NT2/D1 (cell line): ENCODE data around the gene ZNF358.

Experiments
- DNase-seq: peaks from one replicate; pipeline ENCODE4 v3.0.0-alpha.2; 2011; ENCODE audit warnings: low read depth, low spot score
- H3K27me3 ChIP-seq: 2 replicates; pipeline ENCODE4 v1.6.0; 2011; ENCODE audit warnings: mild to moderate bottlenecking; ENCODE audit not compliant: insufficient read length, insufficient read depth
- H3K36me3 ChIP-seq: 2 replicates; pipeline ENCODE4 v1.6.1; 2011; ENCODE audit warnings: mild to moderate bottlenecking, low read length, mixed read lengths; ENCODE audit not compliant: insufficient read depth, insufficient read length
- H3K4me1 ChIP-seq: 2 replicates; pipeline ENCODE4 v1.5.1; 2011; ENCODE audit not compliant: insufficient read depth, insufficient read length
- H3K4me3 ChIP-seq: 2 replicates; pipeline ENCODE4 v1.5.1; 2011; ENCODE audit warnings: low read depth; ENCODE audit not compliant: insufficient read length
- H3K9ac ChIP-seq: 2 replicates; pipeline ENCODE4 v1.6.0; 2011; ENCODE audit warnings: low read depth; ENCODE audit not compliant: insufficient read length
- H3K9me3 ChIP-seq: 2 replicates; pipeline ENCODE4 v1.5.1; 2011; ENCODE audit warnings: mild to moderate bottlenecking, low read length; ENCODE audit not compliant: insufficient read depth
- SUZ12 ChIP-seq: IDR thresholded peaks from 2 replicates; pipeline ENCODE4 v1.6.1; 2011; ENCODE audit not compliant: insufficient read length, insufficient read depth; ENCODE audit errors: extremely low read depth
- YY1 ChIP-seq: IDR thresholded peaks from 2 replicates; pipeline ENCODE4 v1.6.1; 2011; ENCODE audit not compliant: insufficient read length, insufficient read depth
- ZNF274 ChIP-seq: IDR thresholded peaks from 2 replicates; pipeline ENCODE4 v1.6.1; 2011; ENCODE audit warnings: mild to moderate bottlenecking, low read depth, low read length

ZNF358 gene

DNA sequence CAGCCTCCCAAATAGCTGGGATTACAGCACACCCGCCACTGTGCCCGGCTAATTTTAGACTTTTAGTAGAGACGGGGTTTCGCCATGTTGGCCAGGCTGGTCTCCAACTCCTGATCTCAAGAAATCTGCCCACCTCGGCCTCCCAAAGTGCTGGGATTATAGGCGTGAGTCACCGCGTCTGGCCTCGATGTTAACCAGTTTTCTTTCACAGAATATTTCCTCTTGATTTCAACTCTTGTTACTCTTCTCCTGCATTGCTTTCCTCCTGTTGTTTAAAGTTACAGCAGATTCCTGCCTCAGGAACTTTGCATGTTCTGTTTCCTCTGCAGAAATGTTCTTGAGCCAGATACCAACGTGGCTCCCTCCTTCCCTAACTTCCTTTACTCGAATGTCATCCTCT is 23.3 kb upstream of the ZNF358 start:
- no peak overlapping the region for H3K4me3 ChIP-seq
- no peaks in the 10 kb centered on the region for H3K36me3 ChIP-seq
- no peak overlapping the region for H3K9ac ChIP-seq
- no peaks in the 10 kb centered on the region for H3K27me3 ChIP-seq
- TF ChIP-seq YY1 (no peak), ZNF274 (no peak)
- H3K4me1 ChIP-seq, result peaks cover 9% of the 10 kb centered on the region
- DNase-seq, result no peak
- H3K9me3 ChIP-seq, result no peaks in the 10 kb centered on the region

DNA sequence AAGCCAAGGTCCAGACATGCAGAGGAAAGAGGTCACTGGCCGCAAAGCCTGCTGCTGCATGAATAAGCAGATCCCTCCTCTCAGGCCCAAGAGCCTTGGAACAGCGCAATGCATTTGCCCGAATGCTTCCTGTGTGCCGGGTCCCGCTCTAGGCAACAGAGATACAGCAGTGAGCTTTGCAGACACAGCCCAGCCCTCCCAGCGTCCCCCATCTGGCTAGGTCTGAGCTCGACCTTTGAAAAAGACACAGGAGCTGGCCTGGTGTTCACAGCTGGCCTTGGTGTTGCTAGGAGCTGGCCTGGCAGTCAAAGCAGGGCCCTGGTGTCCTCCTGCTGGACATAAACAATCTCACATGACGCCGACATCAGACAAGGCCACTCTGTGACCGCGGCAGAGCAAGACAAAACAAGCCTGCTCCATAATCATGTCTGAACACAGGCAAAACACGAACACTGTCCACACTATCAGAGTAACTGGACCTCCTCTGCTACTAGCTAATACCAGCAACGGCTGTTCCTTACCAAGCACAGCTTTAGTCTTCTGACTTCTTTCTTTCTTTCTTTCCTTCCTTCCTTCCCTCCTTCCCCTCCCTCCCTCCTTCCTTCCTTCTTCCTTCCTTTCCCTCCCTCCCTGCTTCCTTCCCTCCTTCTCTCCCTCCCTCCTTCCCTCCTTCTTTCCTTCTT is 21.3 kb upstream of the ZNF358 start:
- Histone ChIP-seq H3K4me1 (peaks cover 9% of the 10 kb centered on the region), H3K4me3 (no peak overlapping the region), H3K36me3 (no peaks in the 10 kb centered on the region), H3K27me3 (peaks cover 3% of the 10 kb centered on the region), H3K9me3 (no peaks in the 10 kb centered on the region), H3K9ac (peak overlapping the region; percentile 24)
- no peak for TF ChIP-seq SUZ12
- no peak for TF ChIP-seq YY1
- TF ChIP-seq ZNF274, result no peak
- no peak for DNase-seq

DNA sequence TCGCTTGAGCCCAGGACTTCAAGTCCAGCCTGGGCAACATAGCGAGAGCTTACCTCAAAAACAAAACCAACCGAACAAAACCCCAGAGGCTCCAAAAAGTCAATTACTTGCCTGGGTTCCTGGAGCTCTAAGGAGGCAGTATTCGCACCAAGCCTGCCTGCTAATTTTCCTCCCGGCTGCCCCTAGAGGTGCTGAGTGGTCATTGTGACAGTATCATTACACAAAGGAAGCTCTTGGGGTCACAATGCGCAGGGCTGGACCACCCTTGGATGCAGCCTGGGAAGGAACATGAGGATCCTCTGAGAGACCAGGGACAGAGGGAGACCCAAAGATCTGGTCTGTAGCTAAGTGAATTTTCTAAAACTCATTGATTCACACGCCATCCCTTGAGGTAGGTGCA is 18.6 kb upstream of the ZNF358 start:
- no peak for TF ChIP-seq ZNF274
- no peak for TF ChIP-seq YY1
- no peak for TF ChIP-seq SUZ12
- Histone ChIP-seq H3K9me3 (no peaks in the 10 kb centered on the region), H3K4me1 (peaks cover 13% of the 10 kb centered on the region), H3K9ac (no peak overlapping the region), H3K27me3 (peaks cover 29% of the 10 kb centered on the region), H3K4me3 (no peak overlapping the region), H3K36me3 (no peaks in the 10 kb centered on the region)
- no peak for DNase-seq

DNA sequence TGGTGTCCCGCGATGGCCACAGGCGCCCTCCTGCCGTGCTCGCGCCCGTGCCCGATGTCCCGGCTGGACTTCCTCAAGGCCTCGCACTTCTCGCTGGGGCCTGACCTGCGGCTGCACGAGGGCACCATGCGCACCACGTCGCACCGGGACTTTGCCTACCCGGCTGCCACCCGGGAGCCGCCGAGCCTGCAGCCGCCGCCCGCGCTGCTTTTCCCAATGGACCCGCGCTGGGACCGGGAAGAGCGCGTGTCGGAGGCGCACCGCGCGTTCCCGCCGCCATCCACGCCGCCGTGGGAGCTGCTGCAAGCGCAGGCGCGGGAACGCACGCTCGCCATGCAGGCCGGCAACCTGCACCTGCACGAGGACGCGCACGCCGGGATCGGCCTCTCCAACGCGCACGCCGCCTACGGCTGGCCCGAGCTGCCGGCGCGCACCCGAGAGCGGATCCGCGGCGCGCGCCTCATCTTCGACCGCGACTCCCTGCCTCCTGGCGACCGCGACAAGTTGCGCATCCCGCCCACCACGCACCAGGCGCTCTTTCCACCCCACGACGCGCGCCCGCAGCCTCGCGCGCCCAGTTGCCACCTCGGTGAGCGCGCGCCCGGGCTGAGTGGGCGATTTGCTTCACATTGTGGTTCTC is 15.0 kb upstream of the ZNF358 start:
- Histone ChIP-seq H3K27me3 (peaks cover 44% of the 10 kb centered on the region), H3K9me3 (no peaks in the 10 kb centered on the region), H3K4me1 (peaks cover 10% of the 10 kb centered on the region), H3K9ac (peak overlapping the region; percentile 72), H3K4me3 (peak overlapping the region; percentile 43), H3K36me3 (no peaks in the 10 kb centered on the region)
- DNase-seq, result peak; percentile 55
- TF ChIP-seq SUZ12, result no peak
- TF ChIP-seq YY1, result no peak
- no peak for TF ChIP-seq ZNF274

DNA sequence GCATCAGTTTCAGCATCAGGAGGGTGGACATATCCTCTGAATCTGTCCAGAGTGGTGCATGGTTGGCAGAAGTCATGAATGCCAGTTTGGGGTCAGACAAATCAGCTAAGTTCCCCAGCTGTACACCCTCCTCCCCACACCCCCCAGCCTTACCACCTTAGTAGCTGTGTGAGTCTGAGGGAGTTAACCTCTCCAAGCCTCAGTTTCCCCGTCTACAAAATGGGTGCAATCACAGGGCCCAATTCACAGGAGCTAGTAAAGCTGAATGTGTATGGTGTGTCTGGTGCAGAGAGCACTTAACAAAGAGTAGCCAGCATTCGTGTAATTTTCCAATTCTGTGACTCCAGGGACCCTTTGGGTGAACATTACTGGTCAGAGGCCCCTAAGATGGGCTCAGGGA is 13.4 kb upstream of the ZNF358 start:
- Histone ChIP-seq H3K9me3 (no peaks in the 10 kb centered on the region), H3K4me3 (no peak overlapping the region), H3K4me1 (peaks cover 14% of the 10 kb centered on the region), H3K9ac (no peak overlapping the region), H3K36me3 (no peaks in the 10 kb centered on the region), H3K27me3 (peaks cover 44% of the 10 kb centered on the region)
- no peak for DNase-seq
- TF ChIP-seq ZNF274 (no peak), SUZ12 (no peak), YY1 (no peak)

DNA sequence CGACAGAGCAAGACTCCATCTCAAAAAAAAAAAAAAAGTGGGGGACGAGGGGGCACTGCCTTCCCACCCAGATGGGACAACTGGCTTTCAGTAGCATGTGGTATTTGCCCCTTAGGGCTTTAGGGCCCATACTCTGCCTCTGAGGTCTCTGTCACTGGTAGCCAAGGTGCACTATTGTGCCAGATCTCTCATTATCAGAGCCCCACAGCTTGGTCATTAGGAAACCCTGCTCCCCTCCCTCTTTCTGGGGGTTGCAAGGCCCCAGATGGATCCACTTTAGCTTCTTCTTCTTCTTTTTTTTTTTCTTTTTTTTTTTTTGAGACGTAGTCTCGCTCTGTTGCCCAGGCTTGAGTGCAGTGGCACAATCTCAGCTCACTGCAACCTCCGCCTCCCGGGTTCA is 11.2 kb upstream of the ZNF358 start:
- Histone ChIP-seq H3K9me3 (no peaks in the 10 kb centered on the region), H3K9ac (no peak overlapping the region), H3K36me3 (no peaks in the 10 kb centered on the region), H3K4me1 (peaks cover 22% of the 10 kb centered on the region), H3K4me3 (no peak overlapping the region), H3K27me3 (peaks cover 39% of the 10 kb centered on the region)
- DNase-seq, result no peak
- no peak for TF ChIP-seq YY1
- no peak for TF ChIP-seq SUZ12
- TF ChIP-seq ZNF274, result no peak

DNA sequence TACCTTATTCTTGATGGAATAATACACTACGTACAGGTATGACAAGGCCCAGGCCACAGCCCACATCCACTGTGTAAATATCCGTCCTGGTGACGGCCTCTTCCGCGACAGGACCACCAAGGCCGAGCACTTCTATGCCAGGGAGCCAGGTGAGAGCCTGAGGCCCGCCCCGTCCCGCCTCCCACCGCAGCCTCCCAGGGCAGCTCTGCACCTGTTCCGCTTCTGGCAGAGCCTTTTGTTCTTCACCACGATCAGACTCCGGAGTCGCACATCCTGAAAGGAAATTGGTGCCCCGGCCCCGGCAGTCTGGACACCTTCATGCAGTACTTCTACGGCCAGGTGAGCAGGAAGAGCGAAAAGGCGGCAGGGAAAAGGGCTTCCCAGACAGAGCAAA is 10.6 kb upstream of the ZNF358 start:
- H3K27me3 ChIP-seq, result peaks cover 34% of the 10 kb centered on the region

More for the DNA sequence above, 10.6 kb upstream of the ZNF358 start:
- no peak overlapping the region for H3K9ac ChIP-seq
- TF ChIP-seq SUZ12, result no peak
- no peak for TF ChIP-seq ZNF274
- no peak for TF ChIP-seq YY1
- no peak overlapping the region for H3K4me3 ChIP-seq
- DNase-seq, result no peak
- no peaks in the 10 kb centered on the region for H3K9me3 ChIP-seq
- no peaks in the 10 kb centered on the region for H3K36me3 ChIP-seq
- peaks cover 22% of the 10 kb centered on the region for H3K4me1 ChIP-seq
